ENCODE data around the gene POP7.

The POP7 gene

GRCh38 chr7:100679129-100679926 is 26.6 kb upstream of the POP7 start:
- no peak for DNase-seq (ENCODE audit: low read depth)

- DNase-seq (ENCODE audit: low read depth): no peak
Observed at GRCh38 chr7:100679927-100680575, 25.9 kb upstream of the POP7 start.

GRCh38 chr7:100680576-100681271 is 25.2 kb upstream of the POP7 start:
- DNase-seq (ENCODE audit: low read depth): no peak

- no peak for DNase-seq (ENCODE audit: low read depth)
Observed at GRCh38 chr7:100681491-100682227, 24.3 kb upstream of the POP7 start.

GRCh38 chr7:100682228-100682741 is 23.6 kb upstream of the POP7 start:
- no peak for DNase-seq (ENCODE audit: low read depth)

- DNase-seq (ENCODE audit: low read depth): no peak
Observed at GRCh38 chr7:100682991-100683658, 22.8 kb upstream of the POP7 start.

GRCh38 chr7:100683659-100684533 is 22.0 kb upstream of the POP7 start:
- DNase-seq (ENCODE audit: low read depth): no peak

GRCh38 chr7:100684534-100685042 is 21.3 kb upstream of the POP7 start:
- no peak for DNase-seq (ENCODE audit: low read depth)

GRCh38 chr7:100685049-100685605 is 20.8 kb upstream of the POP7 start:
- DNase-seq (ENCODE audit: low read depth): no peak

GRCh38 chr7:100685631-100686145 is 20.2 kb upstream of the POP7 start:
- no peak for DNase-seq (ENCODE audit: low read depth)

GRCh38 chr7:100686201-100686821 is 19.6 kb upstream of the POP7 start:
- DNase-seq (ENCODE audit: low read depth): no peak

GRCh38 chr7:100686822-100687211 is 19.1 kb upstream of the POP7 start:
- no peak for DNase-seq (ENCODE audit: low read depth)

GRCh38 chr7:100687261-100687660 is 18.7 kb upstream of the POP7 start:
- DNase-seq (ENCODE audit: low read depth): no peak

GRCh38 chr7:100687751-100688300 is 18.1 kb upstream of the POP7 start:
- DNase-seq (ENCODE audit: low read depth): no peak

- no peak for DNase-seq (ENCODE audit: low read depth)
Observed at GRCh38 chr7:100688326-100688860, 17.5 kb upstream of the POP7 start.

GRCh38 chr7:100689230-100690135 is 16.4 kb upstream of the POP7 start:
- DNase-seq (ENCODE audit: low read depth): no peak

Measured in stimulated activated CD8-positive, alpha-beta memory T cell treated with anti-CD3 and anti-CD28 coated beads, Interleukin-7, amount 100 ng/mL, for 24 hours (primary cell).